Endodermal cell (in vitro differentiated cells): ENCODE results near the gene ST6GAL1. TPM values are rescaled to one million over a fixed set of nuclear protein-coding genes. Genes with fewer than 3 reads are reported as not detected.

Experiments
- DNase-seq: peaks from one replicate; pipeline ENCODE4 v3.0.0-alpha.2; 2017
- H3K27ac ChIP-seq: 2 replicates; pipeline ENCODE4 v1.5.1; 2013; ENCODE audit warnings: mild to moderate bottlenecking, low read depth, low read length, moderate library complexity
- H3K27me3 ChIP-seq: 2 replicates; pipeline ENCODE4 v1.6.1; 2013; ENCODE audit warnings: mild to moderate bottlenecking, low read length, moderate library complexity; ENCODE audit not compliant: insufficient read depth, control insufficient read depth, poor library complexity, severe bottlenecking
- H3K36me3 ChIP-seq: 2 replicates; pipeline ENCODE4 v1.7.0; 2013; ENCODE audit warnings: mild to moderate bottlenecking, low read length, moderate library complexity; ENCODE audit not compliant: control insufficient read depth, insufficient read depth
- H3K4me1 ChIP-seq: one replicate; pipeline ENCODE4 v1.7.0; 2013; ENCODE audit warnings: low read length; ENCODE audit not compliant: control insufficient read depth, insufficient read depth
- H3K4me3 ChIP-seq: 2 replicates; pipeline ENCODE4 v1.5.1; 2013; ENCODE audit warnings: mild to moderate bottlenecking, low read length, moderate library complexity
- H3K9ac ChIP-seq: 2 replicates; pipeline ENCODE4 v1.6.1; 2013; ENCODE audit warnings: mild to moderate bottlenecking, low read length, moderate library complexity; ENCODE audit not compliant: poor library complexity, severe bottlenecking; ENCODE audit errors: extremely low read depth
- H3K9me3 ChIP-seq: 2 replicates; pipeline ENCODE4 v1.6.1; 2013; ENCODE audit warnings: mild to moderate bottlenecking, low read length, moderate library complexity; ENCODE audit not compliant: control insufficient read depth
- H3K27ac Mint-ChIP-seq: 2 replicates; pipeline ENCODE4 v1.8.0; 2020; ENCODE audit warnings: mixed read lengths
- H3K27me3 Mint-ChIP-seq: 2 replicates; pipeline ENCODE4 v1.8.0; 2021; ENCODE audit warnings: mild to moderate bottlenecking, mixed read lengths; ENCODE audit not compliant: insufficient read depth
- H3K36me3 Mint-ChIP-seq: 2 replicates; pipeline ENCODE4 v1.8.0; 2020; ENCODE audit warnings: low read depth, mixed read lengths
- H3K4me1 Mint-ChIP-seq: 2 replicates; pipeline ENCODE4 v1.8.0; 2020; ENCODE audit warnings: mixed read lengths
- H3K4me3 Mint-ChIP-seq: 2 replicates; pipeline ENCODE4 v1.8.0; 2020; ENCODE audit warnings: mild to moderate bottlenecking, moderate library complexity, mixed read lengths
- H3K9me3 Mint-ChIP-seq: 2 replicates; pipeline ENCODE4 v1.8.0; 2020; ENCODE audit warnings: mild to moderate bottlenecking, mixed read lengths
- WGBS, 2 experiments: methylation state at CpG; one replicate each; pipeline versions ENCODE4 v1.1.5 to v1.1.7; 2013; ENCODE audit warnings: missing lambda C conversion rate in 2 of 2, mixed read lengths in 1 of 2; ENCODE audit not compliant: insufficient coverage in 1 of 2, insufficient read length in 1 of 2; 5-methylcytosine and 5-hydroxymethylcytosine counted together
- total RNA-seq, 2 donors: library from RNA; stranded (reverse); fragmentation: NEBNext Ultra II Directional in 1 of 2; extraction: Animal tissue kit (Norgen Biotek cat#: 25700) in 1 of 2; gene quantifications; 2 replicates in 1 of 2; 3 replicates in 1 of 2; pipeline ENCODE4 v1.2.1, GENCODE V29; 2021
- TF ChIP-seq, protein P1 (sequence below): fragments of 200-600 bp; sonication (generic); conservative IDR thresholded peaks from 2 replicates; pipeline ENCODE4 v1.5.0; 2021; ENCODE audit warnings: antibody characterized with exemption, mild to moderate bottlenecking

The ST6GAL1 gene
- total RNA-seq, 2 donors from 2014 or later, result 79.3 to 82.4 TPM

DNA sequence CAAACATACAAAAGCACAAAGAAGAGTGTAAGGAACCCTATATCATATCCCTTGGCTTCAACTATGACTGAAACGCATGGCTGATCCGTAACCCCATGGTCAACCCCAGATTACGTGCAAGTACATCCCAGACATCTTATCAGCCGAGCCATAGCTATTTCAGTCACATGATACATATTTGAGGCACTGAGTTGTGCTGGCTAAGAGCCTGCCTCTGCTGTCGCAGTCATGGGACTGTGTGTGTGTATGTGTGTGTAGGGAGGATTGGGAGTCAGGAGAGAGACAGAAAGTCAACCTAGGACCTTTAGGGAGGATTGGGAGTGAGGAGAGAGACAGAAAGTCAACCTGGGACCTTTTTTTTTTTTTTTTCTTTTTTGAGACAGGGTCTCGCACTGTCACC, 8.4 kb downstream of the ST6GAL1 start:
- H3K27ac Mint-ChIP-seq, result peak overlapping the region; percentile 13
- 90 to 99% methylated on average over 6 of the region's 6 CpGs for WGBS, 2 experiments
- Histone ChIP-seq H3K9me3 (no peaks in the 10 kb centered on the region), H3K27me3 (no peaks in the 10 kb centered on the region), H3K4me1 (peaks cover 3% of the 10 kb centered on the region), H3K4me3 (no peak overlapping the region), H3K36me3 (peaks cover 30% of the 10 kb centered on the region), H3K27ac (no peak overlapping the region), H3K9ac (no peak overlapping the region)
- H3K36me3 Mint-ChIP-seq, result peaks cover 40% of the 10 kb centered on the region
- TF ChIP-seq, protein P1, sequence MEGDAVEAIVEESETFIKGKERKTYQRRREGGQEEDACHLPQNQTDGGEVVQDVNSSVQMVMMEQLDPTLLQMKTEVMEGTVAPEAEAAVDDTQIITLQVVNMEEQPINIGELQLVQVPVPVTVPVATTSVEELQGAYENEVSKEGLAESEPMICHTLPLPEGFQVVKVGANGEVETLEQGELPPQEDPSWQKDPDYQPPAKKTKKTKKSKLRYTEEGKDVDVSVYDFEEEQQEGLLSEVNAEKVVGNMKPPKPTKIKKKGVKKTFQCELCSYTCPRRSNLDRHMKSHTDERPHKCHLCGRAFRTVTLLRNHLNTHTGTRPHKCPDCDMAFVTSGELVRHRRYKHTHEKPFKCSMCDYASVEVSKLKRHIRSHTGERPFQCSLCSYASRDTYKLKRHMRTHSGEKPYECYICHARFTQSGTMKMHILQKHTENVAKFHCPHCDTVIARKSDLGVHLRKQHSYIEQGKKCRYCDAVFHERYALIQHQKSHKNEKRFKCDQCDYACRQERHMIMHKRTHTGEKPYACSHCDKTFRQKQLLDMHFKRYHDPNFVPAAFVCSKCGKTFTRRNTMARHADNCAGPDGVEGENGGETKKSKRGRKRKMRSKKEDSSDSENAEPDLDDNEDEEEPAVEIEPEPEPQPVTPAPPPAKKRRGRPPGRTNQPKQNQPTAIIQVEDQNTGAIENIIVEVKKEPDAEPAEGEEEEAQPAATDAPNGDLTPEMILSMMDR, result no peak
- no peaks in the 10 kb centered on the region for H3K27me3 Mint-ChIP-seq
- peak; percentile 31 for DNase-seq
- H3K9me3 Mint-ChIP-seq, result peaks cover 2% of the 10 kb centered on the region
- H3K4me3 Mint-ChIP-seq, result no peak overlapping the region
- H3K4me1 Mint-ChIP-seq, result peaks cover 36% of the 10 kb centered on the region

DNA sequence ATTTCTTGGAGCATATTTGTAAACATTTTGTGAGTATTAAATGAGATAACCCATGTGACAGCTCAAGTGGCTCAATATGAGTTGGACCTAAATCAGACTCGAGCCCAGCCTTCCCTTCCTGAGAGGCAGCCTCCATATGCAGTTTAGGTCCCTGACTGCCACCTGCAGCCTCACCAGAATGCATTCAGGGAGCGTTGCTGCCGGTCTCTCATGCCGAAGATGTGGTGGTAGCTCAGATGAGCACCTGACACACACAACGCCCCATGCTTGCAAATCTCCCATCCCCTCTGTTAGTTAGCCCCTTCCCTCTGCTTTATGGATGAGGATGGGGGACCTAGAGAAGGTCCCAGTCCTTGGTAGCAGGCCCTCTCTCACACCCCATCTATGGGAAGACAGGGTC, 9.2 kb downstream of the ST6GAL1 start:
- no peak overlapping the region for H3K9ac ChIP-seq
- H3K27ac ChIP-seq, result no peak overlapping the region
- no peaks in the 10 kb centered on the region for H3K27me3 ChIP-seq
- Mint-ChIP-seq H3K9me3 (peaks cover 2% of the 10 kb centered on the region), H3K27me3 (no peaks in the 10 kb centered on the region), H3K4me1 (peaks cover 40% of the 10 kb centered on the region), H3K36me3 (peaks cover 40% of the 10 kb centered on the region), H3K4me3 (no peak overlapping the region), H3K27ac (peak overlapping the region; percentile 76)
- H3K9me3 ChIP-seq, result no peaks in the 10 kb centered on the region
- peaks cover 30% of the 10 kb centered on the region for H3K36me3 ChIP-seq
- WGBS, 2 experiments, result 86 to 87% methylated on average over 1 to 5 of the region's 5 CpGs
- H3K4me1 ChIP-seq, result peaks cover 3% of the 10 kb centered on the region
- TF ChIP-seq, protein P1, result peak; percentile 35
- DNase-seq, result peak; percentile 62
- H3K4me3 ChIP-seq, result no peak overlapping the region

DNA sequence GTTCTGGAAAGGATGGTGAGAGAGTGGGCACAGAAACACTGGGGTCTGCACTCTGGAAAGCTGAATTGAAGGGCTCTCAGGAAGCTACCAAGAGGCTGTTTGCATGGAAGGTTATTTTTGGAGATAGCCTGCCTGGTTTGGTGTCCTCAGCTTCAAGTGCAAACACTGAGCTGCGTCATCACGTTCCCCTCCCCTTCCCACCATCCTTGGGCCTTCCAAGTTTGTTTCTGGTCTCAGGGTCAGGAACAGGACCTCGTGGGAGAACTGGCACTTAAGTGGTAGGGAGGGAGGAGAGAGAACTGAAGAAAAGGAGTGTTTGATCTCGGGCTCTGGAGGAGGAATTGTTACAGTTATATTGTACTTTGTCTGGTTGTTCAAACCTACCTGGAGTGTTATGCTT, 10.6 kb downstream of the ST6GAL1 start:
- DNase-seq, result peak; percentile 46
- Mint-ChIP-seq H3K27me3 (no peaks in the 10 kb centered on the region), H3K4me3 (no peak overlapping the region), H3K27ac (peak overlapping the region; percentile 23), H3K9me3 (no peaks in the 10 kb centered on the region), H3K4me1 (peaks cover 50% of the 10 kb centered on the region), H3K36me3 (peaks cover 38% of the 10 kb centered on the region)
- Histone ChIP-seq H3K27me3 (no peaks in the 10 kb centered on the region), H3K4me3 (no peak overlapping the region), H3K27ac (no peak overlapping the region), H3K36me3 (peaks cover 20% of the 10 kb centered on the region), H3K4me1 (peaks cover 3% of the 10 kb centered on the region), H3K9me3 (no peaks in the 10 kb centered on the region), H3K9ac (no peak overlapping the region)
- TF ChIP-seq, protein P1, result no peak
- 70 to 80% methylated on average over 1 to 4 of the region's 4 CpGs for WGBS, 2 experiments
